ENCODE results near the gene CNOT4. TPM values are rescaled to one million over a fixed set of nuclear protein-coding genes. Genes with fewer than 3 reads are reported as not detected.

Gene CNOT4, protein sequence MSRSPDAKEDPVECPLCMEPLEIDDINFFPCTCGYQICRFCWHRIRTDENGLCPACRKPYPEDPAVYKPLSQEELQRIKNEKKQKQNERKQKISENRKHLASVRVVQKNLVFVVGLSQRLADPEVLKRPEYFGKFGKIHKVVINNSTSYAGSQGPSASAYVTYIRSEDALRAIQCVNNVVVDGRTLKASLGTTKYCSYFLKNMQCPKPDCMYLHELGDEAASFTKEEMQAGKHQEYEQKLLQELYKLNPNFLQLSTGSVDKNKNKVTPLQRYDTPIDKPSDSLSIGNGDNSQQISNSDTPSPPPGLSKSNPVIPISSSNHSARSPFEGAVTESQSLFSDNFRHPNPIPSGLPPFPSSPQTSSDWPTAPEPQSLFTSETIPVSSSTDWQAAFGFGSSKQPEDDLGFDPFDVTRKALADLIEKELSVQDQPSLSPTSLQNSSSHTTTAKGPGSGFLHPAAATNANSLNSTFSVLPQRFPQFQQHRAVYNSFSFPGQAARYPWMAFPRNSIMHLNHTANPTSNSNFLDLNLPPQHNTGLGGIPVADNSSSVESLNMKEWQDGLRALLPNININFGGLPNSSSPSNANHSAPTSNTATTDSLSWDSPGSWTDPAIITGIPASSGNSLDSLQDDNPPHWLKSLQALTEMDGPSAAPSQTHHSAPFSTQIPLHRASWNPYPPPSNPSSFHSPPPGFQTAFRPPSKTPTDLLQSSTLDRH
- total RNA-seq (2022; extraction: Qiagen RNA extraction): 10.5 to 11.8 TPM (median 10.7 TPM) in 5 replicates

DNA sequence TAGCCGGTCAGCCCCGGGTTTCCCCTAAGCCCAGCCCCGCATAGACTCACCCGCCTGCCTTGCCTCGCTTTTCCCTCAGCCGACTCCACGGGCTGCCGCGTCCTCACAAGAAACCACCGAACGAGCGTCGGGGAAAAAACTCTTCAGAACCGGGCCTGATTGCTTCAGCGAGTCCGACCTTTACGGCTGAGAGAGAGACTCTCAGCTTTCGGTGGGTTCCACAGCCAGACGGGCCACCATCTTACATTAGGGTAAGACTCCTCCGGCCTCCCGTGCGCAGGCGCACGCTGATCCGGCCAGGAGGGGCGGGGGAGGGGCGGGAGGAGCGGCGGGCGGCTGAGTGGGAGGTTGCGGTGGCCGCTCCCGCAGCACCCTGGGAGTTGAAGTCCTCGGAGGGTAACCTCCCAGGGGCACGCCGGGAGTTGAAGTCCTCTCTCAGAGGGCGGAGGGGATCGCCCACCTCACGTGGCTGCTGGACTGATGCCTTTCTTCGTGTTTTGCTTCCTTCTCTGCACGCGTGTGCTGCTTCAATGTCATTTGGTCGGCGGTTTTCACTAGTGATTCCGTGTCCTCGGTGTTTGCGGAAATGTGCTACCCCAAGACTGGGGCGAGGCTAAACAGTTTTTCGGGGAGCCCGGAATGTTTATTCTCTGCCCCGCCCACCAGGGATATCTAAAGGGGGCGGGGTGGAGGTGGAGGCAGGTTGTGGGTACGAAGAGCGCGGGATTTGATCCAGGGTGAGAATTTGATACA is at the start of gene CNOT4:
Gene CNOT4, minus strand, starts transcription at position 264 of the 753 bp plus-strand sequence. CDS start 71,771 bp downstream, outside the sequence.

DNA sequence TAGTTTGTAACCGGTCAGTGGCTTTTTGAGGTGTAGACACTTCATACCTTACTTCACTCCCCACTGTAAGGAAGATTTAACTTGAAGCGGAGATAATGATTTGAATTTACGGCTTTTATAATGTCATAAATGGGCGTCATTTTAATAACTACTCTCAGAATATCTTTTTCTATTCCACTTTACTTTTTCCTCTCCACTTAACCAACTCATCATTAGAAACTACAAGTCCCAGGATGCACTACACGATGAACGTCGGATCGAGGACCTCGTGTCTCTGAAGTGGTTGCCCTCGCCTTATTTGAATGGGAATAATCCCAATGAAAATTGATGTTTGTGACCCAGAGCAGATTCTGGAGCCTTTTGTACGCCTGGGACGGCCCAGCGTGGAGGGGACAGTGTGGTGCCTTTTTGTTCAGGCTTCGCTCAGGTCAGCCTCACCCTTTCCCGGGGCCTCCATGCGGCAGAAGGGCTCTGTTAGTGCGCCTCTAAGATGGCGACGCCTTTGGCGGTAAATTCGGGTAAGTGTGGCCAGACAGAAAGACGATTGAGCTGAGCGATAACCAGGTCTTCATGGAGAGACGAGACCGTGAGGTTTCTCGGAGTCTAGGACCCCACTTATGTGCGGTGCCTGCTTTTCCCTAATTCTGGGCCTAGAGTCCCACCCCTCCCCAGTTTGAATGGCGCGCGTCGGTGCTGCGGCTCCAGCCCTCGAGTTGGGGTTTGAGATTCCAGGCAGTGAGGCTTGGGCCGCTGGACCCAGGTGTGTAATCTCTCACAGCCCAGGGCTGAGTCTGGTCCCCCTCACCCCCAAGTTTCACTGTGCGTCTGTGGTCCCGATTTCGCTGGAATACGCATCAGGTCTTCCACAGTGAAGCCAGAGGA is 47.8 kb upstream of the CNOT4 start, which contains the start of gene NUP205:
Gene NUP205, plus strand, starts transcription at position 463 of the 882 bp plus-strand sequence. Its CDS starts 28 bp downstream, at position 491.

Other genes starting within 250 kb of the CNOT4 start
- gene NUP205, start 47.8 kb upstream of the CNOT4 start, total RNA-seq (2022; extraction: Qiagen RNA extraction): 47.3 to 51.3 TPM (median 48.5 TPM) in 5 replicates
- 29.9 to 34.8 TPM (median 30.6 TPM) in 5 replicates for gene STMP1, start 152.4 kb upstream of the CNOT4 start, total RNA-seq (2022; extraction: Qiagen RNA extraction)
- gene SLC13A4, start 218.1 kb upstream of the CNOT4 start, total RNA-seq (2022; extraction: Qiagen RNA extraction): not detected in 5 replicates
- gene FAM180A, start 238.7 kb upstream of the CNOT4 start, total RNA-seq (2022; extraction: Qiagen RNA extraction): 0.07 to 0.08 TPM in 2 of 5 replicates, not detected in the others

Data from A549 treated with CORT108297 at 1 μM for 4 hours (cell line).